ENCODE results near the gene IL1RAP. TPM values are rescaled to one million over a fixed set of nuclear protein-coding genes. Genes with fewer than 3 reads are reported as not detected.
A peak's percentile ranks its signal among the peaks of the same experiment; 100 is the strongest.

IL1RAP gene
- polyA plus RNA-seq, 3 donors, result 8.0 to 12.6 (median 11.8) TPM

DNA sequence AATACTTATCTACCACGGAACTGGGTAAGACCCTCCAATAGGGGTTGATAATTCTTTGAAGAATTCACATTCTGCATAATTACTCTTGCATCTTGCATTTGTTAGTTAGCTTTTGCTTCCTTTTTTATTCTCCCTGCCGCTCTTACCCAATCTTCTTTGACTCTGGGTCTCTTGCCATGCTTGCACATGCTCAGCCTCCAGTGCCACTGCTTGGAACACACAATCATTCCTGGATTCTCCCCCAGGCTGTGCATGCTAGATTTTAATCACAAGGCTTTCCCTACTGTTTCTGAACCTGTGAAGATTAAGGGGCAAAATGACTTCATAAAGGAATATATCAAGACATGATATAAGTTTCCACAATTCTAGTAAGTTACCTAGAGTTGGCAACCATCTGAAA lies 133.1 kb downstream of the IL1RAP start:
- H3K27me3 ChIP-seq (ENCODE audit: control insufficient read depth in 2 of 2, insufficient read depth in 2 of 2, low read length in 2 of 2), result no peaks in the 10 kb centered on the region
- Mint-ChIP-seq H3K4me3 (no peak overlapping the region), H3K36me3 (peaks cover 32 to 33% of the 10 kb centered on the region in 2 donors), H3K9me3 (peaks cover 0 to 1% (median 0%) of the 10 kb centered on the region in 7 donors), H3K27ac (peak overlapping the region in 2 of 7 donors; percentile 2 to 56), H3K4me1 (peaks cover 4% of the 10 kb centered on the region), H3K27me3 (ENCODE audit: low read depth in 3 of 3) (peaks cover 0 to 2% (median 0%) of the 10 kb centered on the region in 3 donors)
- no peak overlapping the region for H3K4me3 ChIP-seq (replicated peaks in 1 of 3; ENCODE audit: low read depth in 2 of 3, low read length in 3 of 3)
- WGBS (ENCODE audit: insufficient coverage), result no CpG with 5 or more reads among the region's 2 CpGs
- no peaks in the 10 kb centered on the region for H3K79me2 ChIP-seq (ENCODE audit: insufficient read depth, low read length)
- TF ChIP-seq, protein P1, sequence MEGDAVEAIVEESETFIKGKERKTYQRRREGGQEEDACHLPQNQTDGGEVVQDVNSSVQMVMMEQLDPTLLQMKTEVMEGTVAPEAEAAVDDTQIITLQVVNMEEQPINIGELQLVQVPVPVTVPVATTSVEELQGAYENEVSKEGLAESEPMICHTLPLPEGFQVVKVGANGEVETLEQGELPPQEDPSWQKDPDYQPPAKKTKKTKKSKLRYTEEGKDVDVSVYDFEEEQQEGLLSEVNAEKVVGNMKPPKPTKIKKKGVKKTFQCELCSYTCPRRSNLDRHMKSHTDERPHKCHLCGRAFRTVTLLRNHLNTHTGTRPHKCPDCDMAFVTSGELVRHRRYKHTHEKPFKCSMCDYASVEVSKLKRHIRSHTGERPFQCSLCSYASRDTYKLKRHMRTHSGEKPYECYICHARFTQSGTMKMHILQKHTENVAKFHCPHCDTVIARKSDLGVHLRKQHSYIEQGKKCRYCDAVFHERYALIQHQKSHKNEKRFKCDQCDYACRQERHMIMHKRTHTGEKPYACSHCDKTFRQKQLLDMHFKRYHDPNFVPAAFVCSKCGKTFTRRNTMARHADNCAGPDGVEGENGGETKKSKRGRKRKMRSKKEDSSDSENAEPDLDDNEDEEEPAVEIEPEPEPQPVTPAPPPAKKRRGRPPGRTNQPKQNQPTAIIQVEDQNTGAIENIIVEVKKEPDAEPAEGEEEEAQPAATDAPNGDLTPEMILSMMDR (IDR thresholded peaks at IDR 0.05), result no peak
- peaks cover 5 to 11% of the 10 kb centered on the region in 2 donors for H3K36me3 ChIP-seq (replicated peaks in 1 of 2; ENCODE audit: control insufficient read depth in 1 of 2, insufficient read depth in 2 of 2, low read length in 2 of 2)
- H3K27ac ChIP-seq (ENCODE audit: low read depth in 1 of 2, low read length in 2 of 2), result no peak overlapping the region
- no peak overlapping the region for H2AFZ ChIP-seq (ENCODE audit: insufficient read depth, low read depth, low read length, poor library complexity, severe bottlenecking)
- DNase-seq, result peak in 1 of 3 donors; percentile 6
- no peak overlapping the region for H3K4me2 ChIP-seq (replicated peaks; ENCODE audit: extremely low read depth, low read length, poor library complexity, severe bottlenecking)
- H3K9me3 ChIP-seq (replicated peaks in 1 of 2; ENCODE audit: control insufficient read depth in 1 of 2, insufficient read depth in 1 of 2, low read length in 2 of 2), result no peaks in the 10 kb centered on the region
- intact Hi-C loops (cut with micrococcal nuclease), result no loop called here
- H4K20me1 ChIP-seq (ENCODE audit: insufficient read depth, low read length), result no peaks in the 10 kb centered on the region
- no peaks in the 10 kb centered on the region for H3K4me1 ChIP-seq (ENCODE audit: control insufficient read depth in 1 of 2, insufficient read depth in 2 of 2, low read length in 2 of 2)
- H3K9ac ChIP-seq (ENCODE audit: insufficient read depth, low read length, poor library complexity, severe bottlenecking), result no peak overlapping the region

DNA sequence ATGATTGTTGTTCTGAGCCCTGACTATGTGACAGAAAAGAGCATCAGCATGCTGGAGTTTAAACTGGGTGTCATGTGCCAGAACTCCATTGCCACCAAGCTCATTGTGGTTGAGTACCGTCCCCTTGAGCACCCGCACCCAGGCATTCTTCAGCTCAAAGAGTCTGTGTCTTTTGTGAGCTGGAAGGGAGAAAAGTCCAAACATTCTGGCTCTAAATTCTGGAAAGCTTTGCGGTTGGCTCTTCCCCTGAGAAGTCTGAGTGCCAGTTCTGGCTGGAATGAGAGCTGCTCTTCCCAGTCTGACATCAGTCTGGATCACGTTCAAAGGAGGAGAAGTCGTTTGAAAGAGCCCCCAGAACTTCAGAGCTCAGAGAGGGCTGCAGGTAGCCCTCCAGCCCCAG lies 142.0 kb downstream of the IL1RAP start:
- Mint-ChIP-seq H3K27me3 (ENCODE audit: low read depth in 3 of 3) (no peaks in the 10 kb centered on the region), H3K27ac (no peak overlapping the region), H3K36me3 (no peaks in the 10 kb centered on the region), H3K4me3 (no peak overlapping the region), H3K9me3 (peaks cover 0 to 2% (median 0%) of the 10 kb centered on the region in 7 donors), H3K4me1 (no peaks in the 10 kb centered on the region)
- H3K27me3 ChIP-seq (ENCODE audit: control insufficient read depth in 2 of 2, insufficient read depth in 2 of 2, low read length in 2 of 2), result no peaks in the 10 kb centered on the region
- H3K9me3 ChIP-seq (replicated peaks in 1 of 2; ENCODE audit: control insufficient read depth in 1 of 2, insufficient read depth in 1 of 2, low read length in 2 of 2), result no peaks in the 10 kb centered on the region
- TF ChIP-seq, protein P1 (IDR thresholded peaks at IDR 0.05), result no peak
- intact Hi-C loops (cut with micrococcal nuclease), result no loop called here
- H3K79me2 ChIP-seq (ENCODE audit: insufficient read depth, low read length), result no peaks in the 10 kb centered on the region
- H2AFZ ChIP-seq (ENCODE audit: insufficient read depth, low read depth, low read length, poor library complexity, severe bottlenecking), result no peak overlapping the region
- H3K4me3 ChIP-seq (replicated peaks in 1 of 3; ENCODE audit: low read depth in 2 of 3, low read length in 3 of 3), result no peak overlapping the region
- H3K4me2 ChIP-seq (replicated peaks; ENCODE audit: extremely low read depth, low read length, poor library complexity, severe bottlenecking), result no peak overlapping the region
- no peak overlapping the region for H3K27ac ChIP-seq (ENCODE audit: low read depth in 1 of 2, low read length in 2 of 2)
- H3K4me1 ChIP-seq (ENCODE audit: control insufficient read depth in 1 of 2, insufficient read depth in 2 of 2, low read length in 2 of 2), result no peaks in the 10 kb centered on the region
- H3K36me3 ChIP-seq (replicated peaks in 1 of 2; ENCODE audit: control insufficient read depth in 1 of 2, insufficient read depth in 2 of 2, low read length in 2 of 2), result no peaks in the 10 kb centered on the region
- H4K20me1 ChIP-seq (ENCODE audit: insufficient read depth, low read length), result no peaks in the 10 kb centered on the region
- 95% methylated on average over 5 of the region's 5 CpGs for WGBS (ENCODE audit: insufficient coverage)
- H3K9ac ChIP-seq (ENCODE audit: insufficient read depth, low read length, poor library complexity, severe bottlenecking), result no peak overlapping the region
- no peak for DNase-seq

Data from CD14-positive monocyte (primary cell).